ENCODE results near the gene LRP1B.

LRP1B gene

GRCh38 chr2:142025394-142025793 lies 105.4 kb downstream of the LRP1B start:
- TF ChIP-seq EZH2 (IDR thresholded peaks at IDR 0.05; ENCODE audit: borderline replicate concordance, low read length), result no peak
- TF ChIP-seq, protein P1, sequence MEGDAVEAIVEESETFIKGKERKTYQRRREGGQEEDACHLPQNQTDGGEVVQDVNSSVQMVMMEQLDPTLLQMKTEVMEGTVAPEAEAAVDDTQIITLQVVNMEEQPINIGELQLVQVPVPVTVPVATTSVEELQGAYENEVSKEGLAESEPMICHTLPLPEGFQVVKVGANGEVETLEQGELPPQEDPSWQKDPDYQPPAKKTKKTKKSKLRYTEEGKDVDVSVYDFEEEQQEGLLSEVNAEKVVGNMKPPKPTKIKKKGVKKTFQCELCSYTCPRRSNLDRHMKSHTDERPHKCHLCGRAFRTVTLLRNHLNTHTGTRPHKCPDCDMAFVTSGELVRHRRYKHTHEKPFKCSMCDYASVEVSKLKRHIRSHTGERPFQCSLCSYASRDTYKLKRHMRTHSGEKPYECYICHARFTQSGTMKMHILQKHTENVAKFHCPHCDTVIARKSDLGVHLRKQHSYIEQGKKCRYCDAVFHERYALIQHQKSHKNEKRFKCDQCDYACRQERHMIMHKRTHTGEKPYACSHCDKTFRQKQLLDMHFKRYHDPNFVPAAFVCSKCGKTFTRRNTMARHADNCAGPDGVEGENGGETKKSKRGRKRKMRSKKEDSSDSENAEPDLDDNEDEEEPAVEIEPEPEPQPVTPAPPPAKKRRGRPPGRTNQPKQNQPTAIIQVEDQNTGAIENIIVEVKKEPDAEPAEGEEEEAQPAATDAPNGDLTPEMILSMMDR (IDR thresholded peaks at IDR 0.05; ENCODE audit: low read length), result no peak
- Histone ChIP-seq H3K9me3 (ENCODE audit: low read length) (no peaks in the 10 kb centered on the region), H3K27me3 (ENCODE audit: insufficient read depth, low read length) (no peaks in the 10 kb centered on the region), H2AFZ (ENCODE audit: low read length) (no peak overlapping the region), H3K79me2 (ENCODE audit: insufficient read depth, low read length) (no peaks in the 10 kb centered on the region), H3K4me3 (ENCODE audit: low read depth, low read length, poor library complexity, severe bottlenecking) (no peak overlapping the region), H4K20me1 (ENCODE audit: insufficient read depth, low read length) (no peaks in the 10 kb centered on the region), H3K9me2 (ENCODE audit: low read depth, low read length) (no peaks in the 10 kb centered on the region), H3K4me1 (ENCODE audit: insufficient read depth, low read length, severe bottlenecking) (no peaks in the 10 kb centered on the region), H3K9ac (ENCODE audit: low read length) (no peak overlapping the region), H3K27ac (ENCODE audit: low read depth, low read length, poor library complexity, severe bottlenecking) (no peak overlapping the region), H3K4me2 (ENCODE audit: low read length) (no peak overlapping the region), H3K36me3 (ENCODE audit: insufficient read depth, low read length) (no peaks in the 10 kb centered on the region), H3F3A (ENCODE audit: insufficient read depth, low read length) (no peaks in the 10 kb centered on the region)

GRCh38 chr2:142020368-142020767 lies 110.4 kb downstream of the LRP1B start:
- no peak overlapping the region for H3K9ac ChIP-seq (ENCODE audit: low read length)
- no peaks in the 10 kb centered on the region for H3K9me3 ChIP-seq (ENCODE audit: low read length)
- no peaks in the 10 kb centered on the region for H3K9me2 ChIP-seq (ENCODE audit: low read depth, low read length)
- no peak overlapping the region for H3K27ac ChIP-seq (ENCODE audit: low read depth, low read length, poor library complexity, severe bottlenecking)
- H3K27me3 ChIP-seq (ENCODE audit: insufficient read depth, low read length), result no peaks in the 10 kb centered on the region
- no peak overlapping the region for H3K4me3 ChIP-seq (ENCODE audit: low read depth, low read length, poor library complexity, severe bottlenecking)
- no peaks in the 10 kb centered on the region for H3K4me1 ChIP-seq (ENCODE audit: insufficient read depth, low read length, severe bottlenecking)
- no peaks in the 10 kb centered on the region for H3K79me2 ChIP-seq (ENCODE audit: insufficient read depth, low read length)
- H3K4me2 ChIP-seq (ENCODE audit: low read length), result no peak overlapping the region
- TF ChIP-seq, protein P1 (IDR thresholded peaks at IDR 0.05; ENCODE audit: low read length), result no peak
- TF ChIP-seq EZH2 (IDR thresholded peaks at IDR 0.05; ENCODE audit: borderline replicate concordance, low read length), result no peak
- no peaks in the 10 kb centered on the region for H4K20me1 ChIP-seq (ENCODE audit: insufficient read depth, low read length)
- no peaks in the 10 kb centered on the region for H3F3A ChIP-seq (ENCODE audit: insufficient read depth, low read length)
- no peak overlapping the region for H2AFZ ChIP-seq (ENCODE audit: low read length)
- H3K36me3 ChIP-seq (ENCODE audit: insufficient read depth, low read length), result no peaks in the 10 kb centered on the region

- no peaks in the 10 kb centered on the region for H3K27me3 ChIP-seq (ENCODE audit: insufficient read depth, low read length)
- no peaks in the 10 kb centered on the region for H3F3A ChIP-seq (ENCODE audit: insufficient read depth, low read length)
- no peak overlapping the region for H3K27ac ChIP-seq (ENCODE audit: low read depth, low read length, poor library complexity, severe bottlenecking)
- no peak overlapping the region for H3K9ac ChIP-seq (ENCODE audit: low read length)
- H3K79me2 ChIP-seq (ENCODE audit: insufficient read depth, low read length), result no peaks in the 10 kb centered on the region
- no peaks in the 10 kb centered on the region for H4K20me1 ChIP-seq (ENCODE audit: insufficient read depth, low read length)
- H3K4me2 ChIP-seq (ENCODE audit: low read length), result no peak overlapping the region
- no peaks in the 10 kb centered on the region for H3K36me3 ChIP-seq (ENCODE audit: insufficient read depth, low read length)
- no peaks in the 10 kb centered on the region for H3K4me1 ChIP-seq (ENCODE audit: insufficient read depth, low read length, severe bottlenecking)
- H3K9me2 ChIP-seq (ENCODE audit: low read depth, low read length), result no peaks in the 10 kb centered on the region
- no peak overlapping the region for H2AFZ ChIP-seq (ENCODE audit: low read length)
- no peak overlapping the region for H3K4me3 ChIP-seq (ENCODE audit: low read depth, low read length, poor library complexity, severe bottlenecking)
- no peaks in the 10 kb centered on the region for H3K9me3 ChIP-seq (ENCODE audit: low read length)
- TF ChIP-seq EZH2 (IDR thresholded peaks at IDR 0.05; ENCODE audit: borderline replicate concordance, low read length), result no peak
- TF ChIP-seq, protein P1 (IDR thresholded peaks at IDR 0.05; ENCODE audit: low read length), result no peak
Observed at GRCh38 chr2:142014536-142014935, 116.3 kb downstream of the LRP1B start.
